K562 (cell line): ENCODE measurements around the gene ANK2. TPM values are rescaled to one million over a fixed set of nuclear protein-coding genes. Genes with fewer than 3 reads are reported as not detected.
A peak's percentile ranks its signal among the peaks of the same experiment; 100 is the strongest.

Experiments
- ATAC-seq: fragments of 200-7000 bp; cut with Tn5 transposase; 3 replicates; pipeline ENCODE4 v1.9.1; 2020; ENCODE audit warnings: moderate library complexity
- BruUV-seq: library from RNA; stranded (reverse); fragments of 400-500 nt; replicated peaks from 2 replicates; lab custom pipeline; 2021; lab: Mats Ljungman, UMichigan
- CTCF ChIA-PET: fragments of 300-600 bp; formaldehyde crosslinking; extraction: SDS; loops from one replicate; lab custom pipeline; 2021; ENCODE audit warnings: low intra/inter-chr PET ratio; lab: Yijun Ruan, JAX
- POLR2A ChIA-PET: fragments of 300-600, 350-650 bp; sonication (Branson Sonifier 250); formaldehyde crosslinking; extraction: SDS; loops from one replicate; lab custom pipeline; 2021; ENCODE audit warnings: antibody characterized with exemption, inconsistent platforms; lab: Yijun Ruan, JAX
- DNase-seq, 4 experiments: peaks; one replicate each; pipeline versions ENCODE4 v3.0.0 to v3.0.0-alpha.2; 2011 to 2018; ENCODE audit warnings: low spot score in 3 of 4, mixed read lengths in 3 of 4; ENCODE audit errors: extremely low read depth in 1 of 4
- FAIRE-seq: peaks from 2 replicates; lab custom pipeline; 2011; peaks lifted over from hg19 to GRCh38; lab: Jason Lieb, UNC
- H2AFZ ChIP-seq: 2 replicates; pipeline ENCODE4 v1.6.0; 2011; ENCODE audit warnings: low read depth, low read length, control low read depth, inconsistent platforms
- H3K27ac ChIP-seq: fragments of 200-600 bp; 3 replicates; pipeline ENCODE4 v1.8.0; 2011; ENCODE audit warnings: low read depth, mild to moderate bottlenecking, control low read depth, inconsistent platforms, low read length, moderate library complexity, mixed read lengths; ENCODE audit errors: extremely low read depth
- H3K27me3 ChIP-seq, 2 experiments: fragments of 300-600 bp in 1 of 2; 2 replicates in 1 of 2; 3 replicates in 1 of 2; pipeline versions ENCODE4 v1.6.0 to v1.8.0; 2011; ENCODE audit warnings: inconsistent platforms in 2 of 2, low read length in 2 of 2, mild to moderate bottlenecking in 1 of 2, mixed read lengths in 1 of 2, moderate library complexity in 1 of 2; ENCODE audit not compliant: control insufficient read depth in 2 of 2, insufficient read depth in 2 of 2
- H3K36me3 ChIP-seq: fragments of 300-600 bp; 3 replicates; pipeline ENCODE4 v1.8.0; 2011; ENCODE audit warnings: mild to moderate bottlenecking, low read length, inconsistent platforms; ENCODE audit not compliant: control insufficient read depth, insufficient read depth
- H3K4me1 ChIP-seq, 2 experiments: fragments of 200-600 bp in 1 of 2; replicated peaks in 1 of 2; 2 replicates in 1 of 2; 3 replicates in 1 of 2; pipeline versions ENCODE4 v1.5.1 to v1.8.0; 2011; ENCODE audit warnings: inconsistent platforms in 2 of 2, low read length in 2 of 2, mild to moderate bottlenecking in 1 of 2, mixed read lengths in 1 of 2, moderate library complexity in 1 of 2; ENCODE audit not compliant: control insufficient read depth in 2 of 2, insufficient read depth in 2 of 2
- H3K4me2 ChIP-seq: 2 replicates; pipeline ENCODE4 v1.6.1; 2011; ENCODE audit warnings: low read length, control low read depth, inconsistent platforms, mixed read lengths; ENCODE audit not compliant: insufficient read depth
- H3K4me3 ChIP-seq: fragments of 200-600 bp; sonication (generic), shearing (Covaris generic); 2 replicates; pipeline ENCODE4 v1.5.1; 2016; ENCODE audit warnings: control low read depth, inconsistent platforms
- H3K79me2 ChIP-seq: fragments of 200-600 bp; 3 replicates; pipeline ENCODE4 v1.8.0; 2011; ENCODE audit warnings: low read length, inconsistent platforms; ENCODE audit not compliant: control insufficient read depth, insufficient read depth
- H3K9ac ChIP-seq, 2 experiments: 2 replicates each; pipeline versions ENCODE4 v1.6.0 to v1.6.1; 2011; ENCODE audit warnings: low read depth in 2 of 2, low read length in 2 of 2, control low read depth in 1 of 2, inconsistent platforms in 1 of 2, mild to moderate bottlenecking in 1 of 2, mixed read lengths in 1 of 2; ENCODE audit not compliant: insufficient read depth in 1 of 2
- H3K9me1 ChIP-seq: one replicate; pipeline ENCODE4 v1.6.0; 2011; ENCODE audit warnings: inconsistent platforms, mild to moderate bottlenecking, low read length, moderate library complexity; ENCODE audit not compliant: control insufficient read depth, insufficient read depth
- H3K9me3 ChIP-seq: replicated peaks from 2 replicates; pipeline ENCODE4 v1.5.1; 2011; ENCODE audit warnings: low read depth, low read length, inconsistent platforms; ENCODE audit not compliant: control insufficient read depth, insufficient read depth
- H4K20me1 ChIP-seq: replicated peaks from 2 replicates; pipeline ENCODE4 v1.6.1; 2011; ENCODE audit warnings: low read length, inconsistent platforms, mixed read lengths; ENCODE audit not compliant: control insufficient read depth, insufficient read depth
- E4F1 ChIP-seq: fragments of 250-450 bp; sonication (Bioruptor Pico); IDR thresholded peaks from 2 replicates; pipeline ENCODE4 v1.5.0; 2021; ENCODE audit warnings: mild to moderate bottlenecking, borderline replicate concordance
- RAD21 ChIP-seq, 2 experiments: fragments of 250-450 bp in 1 of 2; fragments of 450-650 bp in 1 of 2; sonication (Bioruptor Pico) in 1 of 2; formaldehyde crosslinking in 1 of 2; IDR thresholded peaks in 1 of 2; conservative IDR thresholded peaks in 1 of 2; 2 replicates each; pipeline versions ENCODE4 v1.4.0 to v1.8.0; 2020 to 2022; ENCODE audit warnings: mild to moderate bottlenecking in 2 of 2, moderate library complexity in 1 of 2
- RBM34 ChIP-seq: fragments of 200-400 bp; formaldehyde crosslinking; IDR thresholded peaks from 2 replicates; pipeline ENCODE4 v1.6.1; 2018; ENCODE audit warnings: low read length, borderline replicate concordance; ENCODE audit not compliant: insufficient read depth
- REST ChIP-seq, 2 experiments: fragments of 450-650 bp; formaldehyde crosslinking in 1 of 2; IDR thresholded peaks; 2 replicates each; pipeline versions ENCODE4 v1.4.0 to v1.6.1; 2014 to 2020; ENCODE audit warnings: mild to moderate bottlenecking in 2 of 2, borderline replicate concordance in 1 of 2, low read depth in 1 of 2
- SMC3 ChIP-seq: conservative IDR thresholded peaks from 2 replicates; pipeline ENCODE4 v1.6.1; 2011; ENCODE audit warnings: low read depth, low read length, improper control_type of control experiment; ENCODE audit not compliant: insufficient read depth
- STAG1 ChIP-seq: sonication (generic); formaldehyde crosslinking; IDR thresholded peaks from 2 replicates; pipeline ENCODE4 v1.5.0; 2020; ENCODE audit warnings: missing genetic modification reagents, borderline replicate concordance
- TAL1 ChIP-seq: fragments of 450-650 bp; IDR thresholded peaks from 2 replicates; pipeline ENCODE4 v1.6.1; 2016; ENCODE audit warnings: mild to moderate bottlenecking
- ZNF586 ChIP-seq: fragments of 450-650 bp; formaldehyde crosslinking; conservative IDR thresholded peaks from 2 replicates; pipeline ENCODE4 v1.4.0; 2020; ENCODE audit warnings: mild to moderate bottlenecking, moderate library complexity
- WGBS: fragments of 100-300 bp; shearing (Covaris generic); methylation state at CpG from one replicate; pipeline ENCODE4 v1.1.6; 2016; ENCODE audit warnings: low coverage, mixed read lengths; ENCODE audit not compliant: insufficient coverage; ENCODE audit errors: missing lambda C conversion rate; 5-methylcytosine and 5-hydroxymethylcytosine counted together
- in situ Hi-C: fragments of 300-500 bp; cut with MboI; formaldehyde crosslinking; loops from 4 replicates; pipeline ENCODE4 v1.15.0; 2018; ENCODE audit warnings: inconsistent platforms, mixed read lengths
- intact Hi-C: fragments of 100-400 bp; cut with micrococcal nuclease; formaldehyde crosslinking; loops from 2 replicates; pipeline ENCODE4 v1.14.2; 2022
- polyA plus RNA-seq, 8 experiments: library from polyadenylated mRNA; depleted of rRNA in 4 of 8; stranded (reverse) in 5 of 8; unstranded in 3 of 8; fragments of >200 nt; fragmentation: Nextera tagmentation in 2 of 8; fragmentation: Illumina TruSeq in 1 of 8; extraction: Ambion mirVana in 2 of 8; extraction: Trizol in 1 of 8; gene quantifications; 2 replicates each; pipeline versions ENCODE4 v1.2.1 to v1.2.3, GENCODE V29; 2011 to 2014; ENCODE audit warnings: inconsistent platforms in 1 of 8, missing spikeins in 1 of 8
- total RNA-seq, 7 experiments: library from RNA; depleted of rRNA in 6 of 7; stranded (reverse); fragments of >200 nt in 6 of 7; fragmentation: Illumina TruSeq in 2 of 7; extraction: Trizol in 2 of 7; gene quantifications; 2 replicates each; pipeline versions ENCODE4 v1.2.1 to v1.2.3, GENCODE V29; 2011 to 2021; ENCODE audit warnings: low replicate concordance in 1 of 7

ANK2 gene
- total and polyA plus RNA-seq, 9 of the 15 experiments (the other 6 are each of a cell fraction or from before 2014, with no cell fraction given): 0.07 to 0.24 TPM; not detected in 7

- Histone ChIP-seq H3K4me1 (no peaks in the 10 kb centered on the region), H3K36me3 (no peaks in the 10 kb centered on the region), H3K9me1 (no peaks in the 10 kb centered on the region), H3K9ac (no peak overlapping the region), H3K9me3 (no peaks in the 10 kb centered on the region), H3K4me2 (no peak overlapping the region), H3K27me3 (no peaks in the 10 kb centered on the region), H3K27ac (no peak overlapping the region), H3K79me2 (no peaks in the 10 kb centered on the region), H4K20me1 (no peaks in the 10 kb centered on the region), H2AFZ (no peak overlapping the region; the same call in 1 of the 2 replicates), H3K4me3 (no peak overlapping the region)
- intact Hi-C loops (loop anchor here (2.0 to 10.0 kb wide), 4 partner anchors 680 to 1412 kb away; no protein-coding TSS in a partner anchor), in situ Hi-C loops (loop anchor here (10.0 kb wide), 1 partner anchor 1300 kb away; no protein-coding TSS in a partner anchor)
- DNase-seq: peak; percentile 35 to 76 (median 56)
- peak; percentile 85 for FAIRE-seq
- no TSS peak for BruUV-seq
- ATAC-seq: peak; percentile 96
- 4% methylated on average over 11 of the region's 11 CpGs for WGBS
- ChIA-PET POLR2A (no interaction called here), CTCF (interaction anchor here (0.7 kb wide), 1 partner anchor 116 kb away, joined by 3 read pairs; no protein-coding TSS in a partner anchor)
- peak; percentile 63 to 75 for TF ChIP-seq RAD21 (CRISPR knock-in tag; conservative IDR thresholded peaks at IDR 0.05 in 1 of 2, IDR thresholded peaks at IDR 0.05 in 1 of 2)
- TF ChIP-seq RBM34: no peak
- peak; percentile 59; the same call in 1 of the 2 replicates for TF ChIP-seq REST (IDR thresholded peaks at IDR 0.05; ENCODE audit: borderline replicate concordance)
- no peak for TF ChIP-seq REST (CRISPR knock-in tag; IDR thresholded peaks at IDR 0.05; ENCODE audit: low read depth)
- TF ChIP-seq ZNF586 (CRISPR knock-in tag): no peak
- TF ChIP-seq STAG1 (CRISPR knock-in tag): peak; percentile 10; the same call in 1 of the 2 replicates
- TF ChIP-seq E4F1: no peak
- peak; percentile 50 for TF ChIP-seq SMC3
- TF ChIP-seq TAL1: no peak
These were observed 345.5 kb downstream of the ANK2 start for GRCh38 chr4:113394730-113395530.
